Activated CD4-positive, alpha-beta T cell treated with anti-CD3 and anti-CD28 coated beads, Interleukin-2, amount 50 U/mL, for 48 hours (primary cell): ENCODE results near the gene CDH4.

Source experiments
- DNase-seq, 2 experiments: peaks; one replicate each; pipeline ENCODE4 v3.0.0-alpha.2; 2020

Gene CDH4

GRCh38 chr20:61918548-61918947 is 666.5 kb downstream of the CDH4 start:
- no peak for DNase-seq

GRCh38 chr20:61919239-61919638 is 667.2 kb downstream of the CDH4 start:
- no peak for DNase-seq

DNA sequence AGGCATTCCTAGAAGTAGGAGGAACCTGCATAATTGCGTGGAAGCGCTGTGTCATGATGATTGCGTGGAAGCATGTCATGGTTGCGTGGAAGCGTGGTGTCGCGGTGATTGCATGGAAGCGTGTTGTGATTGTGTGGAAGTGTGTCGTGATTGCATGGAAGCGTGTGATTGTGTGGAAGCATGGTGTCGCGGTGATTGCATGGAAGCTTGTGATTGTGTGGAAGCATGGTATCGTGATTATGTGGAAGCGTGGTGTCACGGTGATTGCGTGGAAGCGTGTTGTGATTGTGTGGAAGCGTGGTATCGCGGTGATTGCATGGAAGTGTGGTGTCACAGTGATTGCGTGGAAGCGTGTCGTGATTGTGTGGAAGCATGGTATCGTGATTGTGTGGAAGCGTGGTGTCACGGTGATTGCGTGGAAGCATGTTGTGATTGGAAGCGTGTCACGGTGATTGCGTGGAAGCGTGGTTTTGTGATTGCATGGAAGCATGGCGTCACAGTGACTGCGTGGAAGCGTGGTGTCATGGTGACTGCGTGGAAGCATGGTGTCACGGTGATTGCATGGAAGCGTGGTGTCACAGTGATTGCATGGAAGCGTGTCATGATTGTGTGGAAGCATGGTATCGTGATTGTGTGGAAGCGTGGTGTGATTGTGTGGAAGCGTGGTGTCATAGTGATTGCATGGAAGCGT is 667.8 kb downstream of the CDH4 start:
- no peak for DNase-seq

DNA sequence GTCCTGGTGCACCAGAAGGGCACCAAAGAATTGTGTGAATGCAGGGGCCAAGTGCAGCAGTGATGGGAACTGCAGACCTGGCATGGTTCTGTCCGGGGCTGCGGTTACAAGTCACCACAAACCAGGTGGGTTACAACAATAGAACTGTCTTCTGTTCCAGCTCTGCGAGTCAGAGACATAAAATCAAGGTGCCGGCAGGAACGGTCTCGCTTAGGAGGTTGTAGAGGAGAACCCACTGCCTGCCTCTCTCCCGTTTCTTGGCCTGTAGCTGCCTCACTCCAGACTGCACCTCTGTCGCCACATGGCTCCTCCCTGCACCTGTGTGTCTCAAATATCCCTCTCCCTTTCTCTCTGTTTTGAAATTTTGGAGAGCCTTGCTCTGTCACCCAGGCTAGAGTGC is 670.4 kb downstream of the CDH4 start:
- no peak for DNase-seq

DNA sequence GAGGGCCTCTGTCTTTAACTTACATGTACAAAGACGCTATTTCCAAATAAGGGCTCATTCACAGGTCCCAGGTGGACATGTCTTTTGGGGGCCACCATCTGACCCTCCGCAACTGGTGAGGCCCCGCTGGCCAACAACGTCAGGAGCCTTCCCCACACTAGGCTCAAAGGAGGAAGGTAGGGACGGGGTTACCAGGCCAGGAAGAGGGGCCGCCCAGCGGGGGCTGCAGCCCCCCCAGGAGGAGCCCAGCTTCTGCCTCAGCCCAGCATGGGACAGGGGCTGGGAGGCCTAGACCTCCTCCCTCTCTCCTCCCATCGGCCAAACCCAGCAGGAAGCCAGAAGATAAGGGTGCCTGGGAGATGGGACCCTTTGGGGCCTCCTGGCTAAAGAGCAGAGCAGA is 670.9 kb downstream of the CDH4 start:
- DNase-seq: no peak

DNA sequence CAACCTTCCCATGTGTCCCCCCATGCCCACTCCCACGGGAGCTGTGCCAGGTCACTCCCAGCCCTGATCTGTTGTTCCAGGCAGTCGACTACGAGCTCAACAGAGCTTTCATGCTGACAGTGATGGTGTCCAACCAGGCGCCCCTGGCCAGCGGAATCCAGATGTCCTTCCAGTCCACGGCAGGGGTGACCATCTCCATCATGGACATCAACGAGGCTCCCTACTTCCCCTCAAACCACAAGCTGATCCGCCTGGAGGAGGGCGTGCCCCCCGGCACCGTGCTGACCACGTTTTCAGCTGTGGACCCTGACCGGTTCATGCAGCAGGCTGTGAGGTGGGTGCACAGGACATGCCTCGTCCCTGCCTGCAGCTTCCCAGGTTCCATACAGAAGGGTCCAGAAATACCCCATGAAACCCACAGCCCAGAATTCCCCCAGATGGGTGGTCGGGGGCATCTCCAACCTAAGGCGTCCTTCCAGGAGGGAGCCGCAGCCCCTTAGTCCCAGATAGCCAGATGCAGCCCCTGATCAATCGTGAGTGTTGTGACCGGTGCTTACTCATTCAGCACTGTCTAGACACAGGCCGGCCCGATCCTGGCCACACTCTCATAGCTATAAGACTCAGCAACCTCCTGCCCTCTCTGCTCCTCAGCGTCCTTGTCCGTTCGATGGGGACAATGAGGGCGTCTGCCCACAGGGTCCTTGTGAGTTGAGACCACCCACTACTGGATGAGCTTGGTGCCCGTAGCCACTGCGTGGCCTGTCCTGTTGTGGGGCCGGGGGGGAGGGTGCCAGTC is 671.5 kb downstream of the CDH4 start:
- DNase-seq: no peak

DNA sequence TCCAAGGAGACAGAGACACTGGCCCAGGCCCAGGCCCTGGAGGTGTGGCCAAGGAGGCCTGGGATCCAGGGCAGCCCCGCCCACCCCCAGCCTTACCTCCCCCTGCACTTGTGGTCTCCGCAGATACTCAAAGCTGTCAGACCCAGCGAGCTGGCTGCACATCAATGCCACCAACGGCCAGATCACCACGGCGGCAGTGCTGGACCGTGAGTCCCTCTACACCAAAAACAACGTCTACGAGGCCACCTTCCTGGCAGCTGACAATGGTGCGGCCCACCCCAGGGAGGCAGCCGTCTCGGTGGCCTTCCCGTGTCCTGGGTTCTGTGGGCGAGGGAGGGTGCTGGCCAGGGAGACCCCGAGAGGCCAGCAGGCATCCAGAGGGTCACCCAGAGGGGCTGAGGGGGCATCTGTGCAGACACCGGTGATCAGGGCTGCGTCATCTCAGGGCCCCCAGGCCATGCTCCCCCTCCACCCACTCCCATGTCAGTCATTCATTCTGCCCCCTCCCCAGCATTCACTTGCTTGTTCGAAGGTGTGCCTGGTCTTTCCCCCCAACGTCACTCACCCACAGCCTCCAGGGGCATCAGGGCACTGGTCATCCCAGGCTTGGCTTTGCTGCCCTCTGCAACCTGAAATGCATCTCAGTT is 672.3 kb downstream of the CDH4 start:
- no peak for DNase-seq

DNA sequence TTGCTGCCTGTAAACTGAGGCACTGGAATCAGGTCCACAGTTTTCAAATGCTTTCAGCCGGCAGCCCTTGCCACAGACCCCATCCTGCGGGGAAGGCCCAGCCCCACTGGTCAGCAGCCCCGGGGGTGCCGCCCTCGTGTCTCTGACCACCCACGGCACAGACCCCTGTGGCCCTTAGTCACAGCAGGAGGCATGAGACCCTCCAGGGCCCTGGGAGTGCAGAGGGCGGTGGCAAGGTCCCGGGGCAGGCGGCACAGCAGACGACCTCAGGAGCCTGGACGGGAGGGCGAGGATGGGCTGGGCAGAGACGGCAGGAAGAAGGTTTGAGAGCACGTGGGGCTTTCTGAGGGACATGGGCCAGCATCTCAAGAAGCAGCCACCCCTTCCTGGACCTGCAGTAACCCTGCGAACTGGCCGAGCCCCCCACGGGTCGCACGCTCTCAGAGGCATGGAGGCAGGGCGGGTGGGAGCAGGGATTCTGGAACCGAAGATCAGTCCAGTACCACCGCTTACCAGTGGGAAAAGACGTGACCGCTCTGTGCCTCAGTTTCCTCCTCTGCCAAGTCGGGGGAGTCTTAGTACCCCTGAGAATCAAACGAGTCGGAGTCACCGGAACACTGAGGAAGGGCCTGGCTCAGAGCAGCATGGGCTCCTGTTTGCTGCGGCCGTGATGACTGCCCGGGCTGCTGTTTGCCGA is 672.9 kb downstream of the CDH4 start:
- DNase-seq: no peak

DNA sequence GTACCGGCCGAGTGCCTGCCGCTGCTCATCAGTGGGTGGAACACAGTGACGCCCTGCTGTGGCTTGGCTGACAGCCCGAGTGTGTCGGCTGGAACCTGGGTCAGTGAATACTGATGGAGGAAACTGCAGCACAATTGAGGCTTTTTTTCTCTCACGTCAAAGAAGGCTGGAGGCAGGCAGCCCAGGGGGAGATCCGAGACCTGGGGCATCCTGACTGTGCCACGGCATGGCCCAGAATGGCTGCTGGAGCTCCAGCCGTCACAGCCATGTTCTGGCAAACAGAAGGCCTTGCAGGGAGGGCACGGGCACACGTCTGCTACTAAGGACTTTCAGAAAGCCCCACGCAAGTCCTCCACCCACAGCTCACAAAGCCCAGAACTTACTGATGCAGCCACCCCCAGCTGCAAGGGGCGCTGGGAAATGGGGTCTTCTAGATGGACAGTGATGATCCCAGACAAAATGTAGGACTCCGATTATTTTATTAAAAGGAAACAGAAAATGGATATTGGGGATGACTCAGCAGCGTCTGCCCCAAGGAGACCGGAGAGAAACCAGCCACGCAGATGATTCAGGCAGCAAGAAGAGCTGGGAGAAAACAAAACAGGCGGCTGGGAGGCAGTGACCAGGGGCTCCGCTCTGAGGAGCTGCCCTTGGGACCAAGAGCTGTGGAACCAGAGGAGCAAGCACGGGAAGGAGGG is 673.6 kb downstream of the CDH4 start:
- DNase-seq: no peak

GRCh38 chr20:61926253-61926613 is 674.2 kb downstream of the CDH4 start:
- DNase-seq: no peak

DNA sequence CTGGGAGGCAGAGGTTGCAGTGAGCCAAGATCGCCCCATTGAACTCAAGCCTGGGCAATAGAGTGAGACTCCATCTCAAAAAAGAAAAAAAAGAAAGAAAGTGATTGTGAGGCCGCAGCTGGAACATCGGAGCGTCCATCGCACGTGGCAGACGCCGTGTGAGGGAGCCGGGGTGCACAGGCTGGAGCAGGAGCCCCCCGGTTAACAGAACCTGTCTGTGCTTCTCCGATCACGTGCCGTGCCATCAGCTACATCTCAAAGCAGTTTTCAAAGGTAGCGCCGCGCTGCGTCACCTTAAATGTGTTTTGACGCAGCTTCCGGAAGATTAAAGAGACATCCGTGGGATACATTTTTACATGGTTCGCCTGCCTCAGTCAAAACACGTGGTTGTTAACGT is 674.7 kb downstream of the CDH4 start:
- DNase-seq: no peak

DNA sequence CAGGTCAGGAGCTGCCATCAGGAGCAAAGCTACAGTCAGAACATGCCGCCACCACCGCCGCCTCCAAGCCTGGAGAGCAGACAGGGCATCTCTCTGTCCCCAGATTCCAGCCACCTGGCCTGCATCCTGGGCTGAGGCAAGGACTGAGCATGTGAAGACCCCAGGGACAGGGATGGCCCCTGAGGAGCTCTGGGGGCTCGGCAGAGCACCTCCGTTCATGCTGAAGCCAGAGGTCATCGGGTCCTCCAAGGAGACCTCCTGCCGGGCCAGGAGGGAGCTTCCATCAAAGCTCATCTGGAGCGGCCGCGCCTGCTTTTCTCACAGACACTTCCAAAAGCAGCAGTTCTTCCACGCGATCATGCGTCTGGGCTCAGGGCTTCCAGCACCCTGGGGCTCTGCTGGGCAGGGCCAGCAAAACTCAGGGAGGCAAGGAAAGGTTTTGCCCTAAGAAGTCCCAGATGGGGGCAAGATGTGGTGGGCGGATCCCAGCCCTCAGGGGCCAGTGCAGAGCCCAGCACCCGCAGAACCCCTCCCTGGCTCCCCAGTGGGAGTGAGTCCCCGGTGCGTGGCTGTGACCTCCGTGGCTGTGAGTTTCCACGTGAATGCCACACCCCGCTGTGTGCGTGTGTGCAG is 675.2 kb downstream of the CDH4 start:
- DNase-seq: no peak

- no peak for DNase-seq
Observed at GRCh38 chr20:61927826-61928541, 675.9 kb downstream of the CDH4 start.

DNA sequence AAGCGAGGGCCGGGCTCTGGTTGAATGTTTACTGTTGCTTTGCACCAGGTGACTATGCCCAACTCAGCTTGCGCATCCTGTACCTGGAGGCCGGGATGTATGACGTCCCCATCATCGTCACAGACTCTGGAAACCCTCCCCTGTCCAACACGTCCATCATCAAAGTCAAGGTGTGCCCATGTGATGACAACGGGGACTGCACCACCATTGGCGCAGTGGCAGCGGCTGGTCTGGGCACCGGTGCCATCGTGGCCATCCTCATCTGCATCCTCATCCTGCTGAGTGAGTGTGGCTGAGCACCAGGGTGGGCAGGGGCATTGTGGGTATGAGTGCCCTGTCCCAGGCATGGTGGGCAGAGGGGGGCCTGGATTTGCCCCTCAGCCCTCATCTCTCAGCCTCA is 677.5 kb downstream of the CDH4 start:
- no peak for DNase-seq

DNA sequence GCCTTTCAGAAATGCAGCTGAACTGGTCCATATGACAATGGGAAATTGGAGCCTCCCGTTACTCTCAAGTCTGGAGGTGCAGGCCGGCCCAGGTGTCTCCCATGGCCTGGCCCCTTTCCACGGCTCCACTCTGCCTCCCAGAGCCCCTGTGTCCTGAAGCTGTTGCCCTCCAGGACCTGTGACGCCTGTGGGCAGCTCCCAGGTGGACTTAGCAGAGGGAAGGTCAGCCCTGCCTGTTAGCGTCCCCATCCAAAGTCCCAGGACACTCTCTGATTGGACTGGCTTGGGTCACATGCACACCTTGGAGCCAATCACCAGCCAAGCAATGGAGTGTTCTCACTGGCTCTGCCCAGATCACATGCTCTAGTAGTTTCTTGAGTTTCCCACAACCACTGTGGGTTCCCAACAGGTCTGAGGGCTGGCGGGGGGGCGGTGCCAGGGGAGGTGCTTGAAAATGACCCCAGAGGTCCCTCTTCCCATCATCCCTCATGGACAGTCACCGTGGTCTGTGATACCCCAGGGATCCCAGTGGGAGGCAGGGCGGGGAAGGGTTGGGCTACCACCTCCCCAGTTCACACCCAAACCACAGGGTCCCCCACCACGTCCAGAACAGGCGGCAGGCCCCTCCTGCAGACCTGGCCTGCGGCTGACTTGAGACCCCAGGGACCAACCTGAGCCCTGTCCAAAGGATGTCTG is 678.1 kb downstream of the CDH4 start:
- no peak for DNase-seq

DNA sequence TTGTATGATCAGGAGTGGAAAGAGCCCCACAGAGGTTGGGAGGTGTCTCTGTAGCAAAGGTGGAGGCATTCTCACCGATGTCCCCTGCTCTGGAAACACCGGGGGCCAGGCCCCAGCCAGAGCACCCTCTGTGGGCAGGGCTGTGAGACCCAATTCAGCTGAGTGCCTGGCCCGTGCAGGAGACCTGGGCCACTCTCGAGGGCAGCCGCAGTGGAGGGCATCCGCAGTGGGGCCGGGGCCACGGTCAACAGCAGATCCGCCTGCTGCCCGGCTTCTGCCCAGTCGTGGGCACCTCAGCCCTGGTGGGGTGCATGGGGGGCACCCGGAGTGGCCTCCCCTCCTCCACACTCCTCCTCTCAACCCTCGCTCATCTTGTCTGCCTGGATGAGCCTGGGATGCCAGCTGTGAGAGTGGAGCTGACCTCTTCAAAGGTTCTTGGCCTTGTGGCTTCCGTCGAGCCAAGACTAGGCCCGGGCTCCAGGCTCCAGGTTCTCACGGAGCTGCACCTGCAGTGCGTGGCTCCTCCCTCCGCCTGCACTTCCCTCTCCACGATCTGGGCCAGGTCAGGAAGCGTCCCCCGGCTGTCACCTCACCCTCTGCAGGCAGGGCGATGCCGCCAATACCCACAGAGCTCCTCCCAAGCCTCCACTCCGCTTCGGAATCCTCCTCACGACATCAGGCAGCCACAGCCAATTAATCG is 678.9 kb downstream of the CDH4 start:
- no peak for DNase-seq

DNA sequence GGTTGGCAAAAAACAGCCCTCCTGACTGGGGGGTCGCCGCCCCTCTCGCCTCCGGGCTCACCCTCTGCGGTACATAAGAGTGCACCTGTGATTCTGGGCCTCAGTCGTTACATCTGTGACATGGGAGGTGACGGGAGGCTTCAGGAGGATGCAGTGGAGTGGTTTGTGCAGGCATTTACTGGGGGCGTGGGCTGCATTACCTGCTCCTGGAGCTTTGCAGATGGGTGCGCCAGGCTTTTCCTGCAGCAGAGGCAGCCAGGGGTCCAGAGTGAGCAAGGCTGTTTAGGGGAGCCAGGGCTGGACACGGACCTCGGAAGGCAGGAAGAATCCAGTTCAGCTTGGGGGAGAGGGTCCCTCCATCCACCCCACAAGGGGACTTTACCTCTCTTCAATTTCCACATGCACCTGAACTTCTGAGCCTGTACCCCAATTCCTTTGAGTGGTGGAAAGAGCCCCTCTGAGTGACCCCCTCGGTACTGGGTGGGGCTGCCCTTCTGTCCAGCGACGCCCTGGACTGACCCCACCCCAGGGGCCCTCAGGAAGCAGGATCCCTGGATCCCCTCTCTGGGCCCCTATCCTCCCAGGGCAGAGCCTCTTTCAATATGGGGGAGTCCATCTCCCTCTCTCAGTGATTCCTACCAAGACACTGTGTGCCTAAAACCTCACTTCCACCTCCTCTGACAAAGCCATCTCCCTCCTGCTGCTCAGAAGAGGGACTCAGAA is 679.6 kb downstream of the CDH4 start:
- DNase-seq: no peak

- DNase-seq: no peak
Observed at GRCh38 chr20:61932199-61932592, 680.1 kb downstream of the CDH4 start.

- no peak for DNase-seq
Observed at GRCh38 chr20:61932711-61933480, 680.8 kb downstream of the CDH4 start.
